ENCODE measurements around the gene FAIM2. TPM values are rescaled to one million over a fixed set of nuclear protein-coding genes. Genes with fewer than 3 reads are reported as not detected.

The FAIM2 gene
- total and polyA plus RNA-seq, 9 of the 15 experiments (the other 6 are each of a cell fraction or from before 2014, with no cell fraction given) = 0.01 to 0.10 TPM; not detected in 7

GRCh38 chr12:49828133-49829091, 75.3 kb downstream of the FAIM2 start, which contains the start of gene NCKAP5L (continued):
- TF ChIP-seq MGA (IDR thresholded peaks at IDR 0.05) (peak; percentile 90), ETV6 (IDR thresholded peaks at IDR 0.05; ENCODE audit: borderline replicate concordance in 1 of 2, low read depth in 2 of 2, low read length in 1 of 2) (no peak), ETV6 (CRISPR knock-in tag; IDR thresholded peaks at IDR 0.05; ENCODE audit: borderline replicate concordance) (peak; percentile 87; the same call in 1 of the 2 replicates), MYC (IDR thresholded peaks at IDR 0.05; ENCODE audit: low read depth, low read length) (peak; percentile 87), MYC (CRISPR knock-in tag; IDR thresholded peaks at IDR 0.05; ENCODE audit: borderline replicate concordance, low read depth) (peak; percentile 83; the same call in 1 of the 2 replicates), PRDM10 (IDR thresholded peaks at IDR 0.05; ENCODE audit: partially characterized antibody) (peak; percentile 39), ZNF224 (CRISPR knock-in tag; IDR thresholded peaks at IDR 0.05) (peak; percentile 90; the same call in 1 of the 2 replicates), NBN (IDR thresholded peaks at IDR 0.05; ENCODE audit: low read depth) (0 out of 2 replicates have a peak, but pooled peaks have one; percentile 50), EP400 (IDR thresholded peaks at IDR 0.05) (peak; percentile 84), ZBTB1 (CRISPR knock-in tag; IDR thresholded peaks at IDR 0.05; ENCODE audit: borderline replicate concordance, low read depth) (peak; percentile 77; the same call in 1 of the 2 replicates)
